Breast epithelium (tissue), 4 donors: ENCODE results near the gene CRYBB2. TPM values are rescaled to one million over a fixed set of nuclear protein-coding genes. Genes with fewer than 3 reads are reported as not detected.

Source experiments
- DNase-seq, 2 donors: peaks; one replicate each; pipeline ENCODE4 v3.0.0-alpha.2; 2019; ENCODE audit warnings: low spot score in 2 of 2
- H3K27ac ChIP-seq, 2 donors: fragments of 200-600 bp; sonication (generic) in 1 of 2; one replicate each; pipeline ENCODE4 v1.5.1; 2016 to 2019; ENCODE audit warnings: mild to moderate bottlenecking in 1 of 2
- H3K27me3 ChIP-seq, 2 donors: fragments of 200-600 bp; sonication (generic) in 1 of 2; one replicate each; pipeline versions ENCODE4 v1.5.1 to v1.6.0; 2017 to 2019; ENCODE audit warnings: control low read depth in 1 of 2, mild to moderate bottlenecking in 1 of 2
- H3K36me3 ChIP-seq: fragments of 200-600 bp; one replicate; pipeline ENCODE4 v1.5.1; 2019
- H3K4me1 ChIP-seq, 2 donors: fragments of 200-600 bp; sonication (generic); one replicate each; pipeline ENCODE4 v1.5.1; 2016 to 2019; ENCODE audit warnings: control low read depth in 1 of 2
- H3K4me3 ChIP-seq, 3 donors: fragments of 200-600 bp; sonication (generic); 1 replicate in 2 of 3; 2 replicates in 1 of 3; pipeline ENCODE4 v1.5.1; 2016 to 2019; ENCODE audit warnings: mild to moderate bottlenecking in 3 of 3, moderate library complexity in 2 of 3
- H3K9me3 ChIP-seq, 2 donors: fragments of 200-600 bp; sonication (generic) in 1 of 2; one replicate each; pipeline ENCODE4 v1.5.1; 2016 to 2019; ENCODE audit warnings: control low read depth in 1 of 2
- CTCF ChIP-seq, 3 donors: fragments of 450-650 bp; IDR thresholded peaks; one replicate each; pipeline ENCODE4 v1.5.1; 2016 to 2017; ENCODE audit warnings: antibody characterized with exemption in 3 of 3, mild to moderate bottlenecking in 3 of 3, moderate library complexity in 3 of 3
- POLR2A ChIP-seq: fragments of 450-650 bp; IDR thresholded peaks from one replicate; pipeline ENCODE4 v1.6.1; 2016; ENCODE audit warnings: antibody characterized with exemption, mild to moderate bottlenecking, moderate library complexity
- POLR2AphosphoS5 ChIP-seq, 3 donors: sonication (generic); formaldehyde crosslinking; IDR thresholded peaks; one replicate each; pipeline ENCODE4 v1.6.1; 2017; ENCODE audit warnings: antibody characterized with exemption in 3 of 3
- intact Hi-C: fragments of 100-400 bp; cut with DNase I; formaldehyde crosslinking; loops from one replicate; pipeline ENCODE4 v1.15.1; 2023; ENCODE audit warnings: low total_unique reads
- total RNA-seq, 3 donors: library from RNA; depleted of rRNA; stranded (reverse); fragments of >200 nt; gene quantifications; one replicate each; pipeline ENCODE4 v1.1.0, GENCODE V29; 2016

CRYBB2 gene
- total RNA-seq, 3 donors from 2014 or later: 0.66 TPM; not detected in 2

GRCh38 chr22:25210793-25211192 is 8.6 kb upstream of the CRYBB2 start:
- intact Hi-C loops: no loop called here
- Histone ChIP-seq H3K4me1 (no peaks in the 10 kb centered on the region), H3K36me3 (no peaks in the 10 kb centered on the region), H3K9me3 (peaks cover 0 to 5% of the 10 kb centered on the region in 2 donors), H3K27ac (no peak overlapping the region), H3K27me3 (no peaks in the 10 kb centered on the region), H3K4me3 (no peak overlapping the region)
- TF ChIP-seq CTCF (IDR thresholded peaks at IDR 0.05) (no peak), POLR2A (no peak), POLR2AphosphoS5 (IDR thresholded peaks at IDR 0.05) (no peak)
- no peak for DNase-seq

- no peak overlapping the region for H3K4me3 ChIP-seq
Measured at GRCh38 chr22:25212337-25212736, 7.1 kb upstream of the CRYBB2 start.

GRCh38 chr22:25213221-25213620 is 6.2 kb upstream of the CRYBB2 start:
- Histone ChIP-seq H3K36me3 (no peaks in the 10 kb centered on the region), H3K27me3 (no peaks in the 10 kb centered on the region), H3K4me3 (no peak overlapping the region), H3K4me1 (no peaks in the 10 kb centered on the region), H3K27ac (no peak overlapping the region), H3K9me3 (peaks cover 0 to 5% of the 10 kb centered on the region in 2 donors)
- DNase-seq: no peak
- no peak for TF ChIP-seq POLR2AphosphoS5 (IDR thresholded peaks at IDR 0.05)
- TF ChIP-seq CTCF (IDR thresholded peaks at IDR 0.05): no peak
- TF ChIP-seq POLR2A: no peak
- intact Hi-C loops: no loop called here

More at GRCh38 chr22:25212337-25212736, 7.1 kb upstream of the CRYBB2 start:
- TF ChIP-seq POLR2AphosphoS5 (IDR thresholded peaks at IDR 0.05): no peak
- no peak for TF ChIP-seq CTCF (IDR thresholded peaks at IDR 0.05)
- no peak for TF ChIP-seq POLR2A
- H3K27ac ChIP-seq: no peak overlapping the region
- intact Hi-C loops: no loop called here
- H3K36me3 ChIP-seq: no peaks in the 10 kb centered on the region
- H3K27me3 ChIP-seq: no peaks in the 10 kb centered on the region
- peaks cover 0 to 5% of the 10 kb centered on the region in 2 donors for H3K9me3 ChIP-seq
- H3K4me1 ChIP-seq: no peaks in the 10 kb centered on the region
- no peak for DNase-seq

- TF ChIP-seq POLR2A (no peak), CTCF (IDR thresholded peaks at IDR 0.05) (no peak), POLR2AphosphoS5 (IDR thresholded peaks at IDR 0.05) (no peak)
Measured at GRCh38 chr22:25216230-25216629, 3.2 kb upstream of the CRYBB2 start.

GRCh38 chr22:25219948-25220442 is 556 bp downstream of the CRYBB2 start:
- Histone ChIP-seq H3K27me3 (no peaks in the 10 kb centered on the region), H3K4me3 (no peak overlapping the region), H3K4me1 (no peaks in the 10 kb centered on the region), H3K27ac (no peak overlapping the region), H3K36me3 (no peaks in the 10 kb centered on the region), H3K9me3 (no peaks in the 10 kb centered on the region)
- intact Hi-C loops: no loop called here
- DNase-seq: no peak
- TF ChIP-seq CTCF (IDR thresholded peaks at IDR 0.05): no peak
- TF ChIP-seq POLR2AphosphoS5 (IDR thresholded peaks at IDR 0.05): no peak
- no peak for TF ChIP-seq POLR2A

More at GRCh38 chr22:25216230-25216629, 3.2 kb upstream of the CRYBB2 start:
- Histone ChIP-seq H3K4me3 (no peak overlapping the region), H3K4me1 (no peaks in the 10 kb centered on the region), H3K9me3 (peaks cover 0 to 5% of the 10 kb centered on the region in 2 donors), H3K27ac (no peak overlapping the region), H3K27me3 (no peaks in the 10 kb centered on the region), H3K36me3 (no peaks in the 10 kb centered on the region)
- intact Hi-C loops: no loop called here
- DNase-seq: no peak
